ENCODE data around the gene CYP4A11.

Gene CYP4A11

GRCh38 chr1:46927249-46927835, 13.9 kb downstream of the CYP4A11 start:
- no peak for TF ChIP-seq GATA2 (IDR thresholded peaks at IDR 0.05; ENCODE audit: low read depth, low read length)
- no peak for TF ChIP-seq GATA3 (IDR thresholded peaks at IDR 0.05; ENCODE audit: low read depth, low read length)

- no peak for TF ChIP-seq GATA2 (IDR thresholded peaks at IDR 0.05; ENCODE audit: low read depth, low read length)
- TF ChIP-seq GATA3 (IDR thresholded peaks at IDR 0.05; ENCODE audit: low read depth, low read length) = no peak
These were observed 30.5 kb downstream of the CYP4A11 start for GRCh38 chr1:46910790-46911189.

- TF ChIP-seq GATA2 (IDR thresholded peaks at IDR 0.05; ENCODE audit: low read depth, low read length) = no peak
- no peak for TF ChIP-seq GATA3 (IDR thresholded peaks at IDR 0.05; ENCODE audit: low read depth, low read length)
These were observed 37.8 kb downstream of the CYP4A11 start for GRCh38 chr1:46903481-46903880.

- TF ChIP-seq GATA3 (IDR thresholded peaks at IDR 0.05; ENCODE audit: low read depth, low read length) (no peak), GATA2 (IDR thresholded peaks at IDR 0.05; ENCODE audit: low read depth, low read length) (no peak)
These were observed 40.9 kb downstream of the CYP4A11 start for GRCh38 chr1:46900401-46900800.

All from SH-SY5Y (cell line).